AG04449 (cell line): Measurements from ENCODE around the gene TNFRSF6B.

Experiments
- CTCF ChIA-PET: fragments of 350-600 bp; formaldehyde crosslinking; extraction: SDS; loops from one replicate; lab custom pipeline; 2021; ENCODE audit warnings: antibody characterized with exemption; lab: Yijun Ruan, JAX
- POLR2A ChIA-PET: fragments of 400-600, 350-600 bp; formaldehyde crosslinking; extraction: SDS; loops from one replicate; lab custom pipeline; 2020; ENCODE audit warnings: antibody characterized with exemption, inconsistent platforms; lab: Yijun Ruan, JAX
- DNase-seq: peaks from one replicate; pipeline ENCODE4 v3.0.0-alpha.2; 2010; ENCODE audit warnings: low read depth, low spot score
- H3K4me3 ChIP-seq: 2 replicates; pipeline ENCODE4 v1.5.1; 2011; ENCODE audit warnings: low read depth, mild to moderate bottlenecking, control low read depth, low read length
- TF ChIP-seq, protein P1 (sequence below): IDR thresholded peaks from one replicate; pipeline ENCODE4 v1.5.1; 2011; ENCODE audit warnings: mild to moderate bottlenecking, moderate library complexity, low read length, control low read depth, inconsistent platforms; ENCODE audit not compliant: insufficient read depth; ENCODE audit errors: missing control alignments

The TNFRSF6B gene

DNA sequence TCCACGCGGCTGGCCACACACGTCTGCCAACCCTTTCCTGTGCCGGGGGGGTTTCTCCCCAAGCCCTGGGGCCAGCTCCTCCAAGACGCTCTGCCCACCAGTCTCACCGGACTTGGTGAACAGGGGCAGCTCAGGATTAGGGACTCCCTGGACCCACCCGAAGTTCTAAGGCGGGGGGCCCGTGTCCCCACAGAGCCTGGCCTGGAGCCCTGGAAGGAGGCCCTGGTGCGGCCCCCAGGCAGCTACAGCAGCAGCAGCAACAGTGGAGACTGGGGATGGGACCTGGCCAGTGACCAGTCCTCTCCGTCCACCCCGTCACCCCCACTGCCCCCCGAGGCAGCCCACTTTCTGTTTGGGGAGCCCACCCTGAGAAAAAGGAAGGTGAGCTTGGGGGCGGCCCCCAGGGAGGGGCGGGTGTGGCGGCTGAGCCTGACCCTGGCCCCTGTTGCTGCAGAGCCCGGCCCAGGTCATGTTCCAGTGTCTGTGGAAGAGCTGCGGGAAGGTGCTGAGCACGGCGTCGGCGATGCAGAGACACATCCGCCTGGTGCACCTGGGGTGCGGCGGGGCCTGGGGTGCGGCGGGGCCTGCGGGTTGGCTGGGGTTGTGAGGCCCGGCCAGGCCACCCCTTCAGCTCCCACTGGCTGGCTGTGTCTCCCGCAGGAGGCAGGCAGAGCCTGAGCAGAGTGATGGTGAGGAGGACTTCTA is 45.4 kb downstream of the TNFRSF6B start:
- ChIA-PET POLR2A (interaction anchor here (1.0 to 2.3 kb wide), 5 partner anchors 34 to 215 kb away, joined by 3 to 14 read pairs (median 4); partner anchors contain the start of genes ARFRP1, GMEB2, RTEL1 and TPD52L2), CTCF (interaction anchor here (0.6 to 1.7 kb wide), 8 partner anchors 8 to 232 kb away, joined by 3 to 16 read pairs (median 4); partner anchors contain the start of gene TPD52L2)
- no peak for DNase-seq
- peak overlapping the region; percentile 75 for H3K4me3 ChIP-seq
- TF ChIP-seq, protein P1, sequence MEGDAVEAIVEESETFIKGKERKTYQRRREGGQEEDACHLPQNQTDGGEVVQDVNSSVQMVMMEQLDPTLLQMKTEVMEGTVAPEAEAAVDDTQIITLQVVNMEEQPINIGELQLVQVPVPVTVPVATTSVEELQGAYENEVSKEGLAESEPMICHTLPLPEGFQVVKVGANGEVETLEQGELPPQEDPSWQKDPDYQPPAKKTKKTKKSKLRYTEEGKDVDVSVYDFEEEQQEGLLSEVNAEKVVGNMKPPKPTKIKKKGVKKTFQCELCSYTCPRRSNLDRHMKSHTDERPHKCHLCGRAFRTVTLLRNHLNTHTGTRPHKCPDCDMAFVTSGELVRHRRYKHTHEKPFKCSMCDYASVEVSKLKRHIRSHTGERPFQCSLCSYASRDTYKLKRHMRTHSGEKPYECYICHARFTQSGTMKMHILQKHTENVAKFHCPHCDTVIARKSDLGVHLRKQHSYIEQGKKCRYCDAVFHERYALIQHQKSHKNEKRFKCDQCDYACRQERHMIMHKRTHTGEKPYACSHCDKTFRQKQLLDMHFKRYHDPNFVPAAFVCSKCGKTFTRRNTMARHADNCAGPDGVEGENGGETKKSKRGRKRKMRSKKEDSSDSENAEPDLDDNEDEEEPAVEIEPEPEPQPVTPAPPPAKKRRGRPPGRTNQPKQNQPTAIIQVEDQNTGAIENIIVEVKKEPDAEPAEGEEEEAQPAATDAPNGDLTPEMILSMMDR: no peak

DNA sequence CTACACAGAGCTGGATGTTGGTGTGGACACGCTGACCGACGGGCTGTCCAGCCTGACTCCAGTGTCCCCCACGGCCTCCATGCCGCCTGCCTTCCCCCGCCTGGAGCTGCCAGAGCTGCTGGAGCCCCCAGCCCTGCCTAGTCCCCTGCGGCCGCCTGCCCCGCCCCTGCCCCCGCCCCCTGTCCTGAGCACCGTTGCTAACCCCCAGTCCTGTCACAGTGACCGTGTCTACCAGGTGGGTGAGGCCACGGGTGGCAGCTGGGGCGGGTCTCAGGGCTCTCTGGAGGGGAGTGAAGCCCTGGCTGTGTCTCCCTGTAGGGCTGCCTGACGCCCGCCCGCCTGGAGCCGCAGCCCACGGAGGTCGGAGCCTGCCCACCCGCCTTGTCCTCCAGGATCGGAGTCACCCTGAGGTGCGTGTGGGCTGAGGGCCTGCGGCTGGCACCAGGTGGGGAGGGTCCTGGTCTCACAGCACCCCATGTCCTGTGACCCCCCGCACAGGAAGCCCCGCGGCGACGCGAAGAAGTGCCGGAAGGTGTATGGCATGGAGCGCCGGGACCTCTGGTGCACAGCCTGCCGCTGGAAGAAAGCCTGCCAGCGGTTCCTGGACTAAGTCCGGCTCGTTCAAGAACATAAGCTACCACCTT is 46.1 kb downstream of the TNFRSF6B start:
- H3K4me3 ChIP-seq: no peak overlapping the region
- POLR2A ChIA-PET: interaction anchor here (2.3 kb wide), 1 partner anchor 35 kb away, joined by 10 read pairs; the partner anchor contains the start of genes ARFRP1 and ZGPAT
- DNase-seq: no peak
- CTCF ChIA-PET: interaction anchor here (0.6 to 2.2 kb wide), 6 partner anchors 11 to 232 kb away, joined by 3 to 9 read pairs (median 3); no protein-coding TSS in a partner anchor
- TF ChIP-seq, protein P1: no peak

DNA sequence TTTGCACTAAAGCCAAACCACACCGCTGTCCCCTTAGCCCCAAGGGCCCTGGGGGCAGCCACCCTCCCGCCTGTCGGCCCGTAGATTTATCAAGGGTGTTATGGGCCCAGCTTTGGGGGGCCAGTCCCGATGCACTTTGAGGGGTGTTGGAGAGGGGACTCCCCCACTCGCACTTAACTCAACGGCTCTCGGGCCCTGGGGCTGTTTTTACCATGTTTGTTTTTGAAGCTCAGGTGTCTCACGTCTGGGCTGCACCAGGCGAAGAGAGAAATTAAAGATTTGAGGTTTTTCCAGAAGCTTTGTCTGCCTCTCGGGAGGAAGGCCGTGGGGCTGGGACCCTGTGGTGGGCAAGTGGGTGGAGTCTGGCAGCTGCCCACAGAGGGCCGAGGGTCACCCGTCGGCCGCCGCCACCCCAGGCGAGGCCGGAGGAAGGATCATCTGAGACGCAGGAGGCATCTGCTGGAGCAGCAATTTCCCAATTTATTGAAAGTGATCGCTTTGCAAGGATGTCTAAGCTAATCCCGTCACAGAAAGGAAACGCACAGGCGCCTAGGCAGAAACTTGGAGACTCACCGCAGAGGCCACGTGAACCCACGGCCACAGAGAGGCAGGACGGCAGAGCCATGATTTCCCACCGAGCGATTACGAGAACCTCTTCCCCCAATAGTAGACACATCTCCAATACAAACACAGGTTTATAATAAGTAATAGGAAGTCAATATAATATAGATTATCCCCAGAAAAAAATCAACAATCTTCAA is 46.9 kb downstream of the TNFRSF6B start:
- no peak overlapping the region for H3K4me3 ChIP-seq
- TF ChIP-seq, protein P1: no peak
- ChIA-PET POLR2A (no interaction called here), CTCF (interaction anchor here (0.8 to 2.2 kb wide), 4 partner anchors 31 to 231 kb away, joined by 3 to 9 read pairs (median 3); no protein-coding TSS in a partner anchor)
- no peak for DNase-seq

DNA sequence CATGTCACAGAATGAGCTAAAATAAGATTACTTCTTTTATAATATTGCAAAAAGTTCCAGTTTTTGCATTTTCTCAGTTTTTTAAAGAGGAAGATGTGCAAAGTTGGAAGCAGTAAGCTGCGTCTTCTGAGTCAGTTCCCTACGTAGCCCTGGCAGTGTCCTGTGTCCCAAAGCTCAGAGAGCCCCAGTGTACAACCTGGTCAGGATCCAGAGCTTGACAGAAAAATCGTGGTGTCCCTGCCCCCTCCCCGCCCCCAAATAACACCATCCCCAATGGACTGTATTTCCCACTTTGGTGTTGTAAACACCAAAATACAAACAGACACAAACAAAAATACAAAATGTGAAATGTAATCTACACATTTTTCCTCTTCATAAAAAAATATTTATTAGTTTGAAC is 47.7 kb downstream of the TNFRSF6B start:
- no peak overlapping the region for H3K4me3 ChIP-seq
- TF ChIP-seq, protein P1: no peak
- no peak for DNase-seq
- CTCF ChIA-PET: interaction anchor here (2.2 kb wide), 1 partner anchor 31 kb away, joined by 9 read pairs; no protein-coding TSS in a partner anchor
- POLR2A ChIA-PET: no interaction called here

DNA sequence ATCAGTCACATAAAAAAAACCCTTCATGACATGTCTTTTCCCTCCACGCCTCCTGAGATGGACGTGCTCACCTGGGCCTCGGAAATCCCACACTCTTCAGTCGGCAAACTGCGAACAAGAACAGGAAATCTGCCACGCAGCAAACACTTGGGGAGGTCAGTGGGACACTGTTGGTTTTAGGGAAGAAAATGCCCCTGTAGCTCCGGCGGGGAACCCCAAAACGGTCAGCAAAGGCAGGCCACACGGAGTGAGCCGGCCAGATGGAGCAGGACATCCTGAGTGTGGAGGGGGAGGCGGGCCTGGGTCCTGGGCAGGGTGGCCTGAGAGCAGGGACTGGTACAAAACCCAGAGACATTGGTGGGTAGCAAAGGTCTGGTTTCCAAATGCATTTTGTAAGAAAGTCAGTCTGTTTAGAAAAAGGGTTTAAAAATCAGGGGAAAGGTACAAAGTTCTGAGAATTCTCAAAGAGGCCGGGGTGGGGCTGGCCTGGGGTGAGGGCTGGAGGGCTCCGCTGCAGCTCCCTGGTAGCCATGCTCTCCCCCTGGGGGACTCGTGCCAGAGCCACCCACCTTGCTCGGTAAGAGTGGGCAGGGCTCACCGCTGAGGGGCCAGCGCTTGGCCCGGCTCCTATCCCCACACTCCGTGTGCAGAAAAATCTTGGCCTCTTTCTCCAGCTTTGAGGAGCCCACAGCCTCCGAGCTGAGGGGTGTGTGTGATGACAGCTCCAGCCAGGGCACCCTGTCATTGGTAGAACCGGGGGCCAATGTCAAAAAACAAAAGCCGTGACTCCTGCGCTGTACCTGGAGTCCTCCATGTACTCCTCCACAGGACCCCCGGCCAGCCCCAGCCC is 48.3 kb downstream of the TNFRSF6B start:
- H3K4me3 ChIP-seq: no peak overlapping the region

More for the DNA sequence above, 48.3 kb downstream of the TNFRSF6B start:
- CTCF ChIA-PET: interaction anchor here (2.2 kb wide), 1 partner anchor 30 kb away, joined by 9 read pairs; no protein-coding TSS in a partner anchor
- no peak for DNase-seq
- POLR2A ChIA-PET: interaction anchor here (1.2 kb wide), 1 partner anchor 9 kb away, joined by 3 read pairs; no protein-coding TSS in a partner anchor
- TF ChIP-seq, protein P1: no peak
